H9 (cell line): ENCODE measurements around the gene IGF1. TPM values are rescaled to one million over a fixed set of nuclear protein-coding genes. Genes with fewer than 3 reads are reported as not detected.

Source experiments
- DNase-seq: peaks from one replicate; pipeline ENCODE4 v3.0.0-alpha.2; 2017
- H2AFZ ChIP-seq: one replicate; pipeline ENCODE4 v1.6.1; 2013; ENCODE audit warnings: mild to moderate bottlenecking, low read length, control low read depth, moderate library complexity
- H2AK5ac ChIP-seq: 2 replicates; pipeline ENCODE4 v1.6.1; 2013; ENCODE audit warnings: low read length, control low read depth, mixed read lengths; ENCODE audit not compliant: insufficient read length
- H2BK120ac ChIP-seq: one replicate; pipeline ENCODE4 v1.6.1; 2013; ENCODE audit warnings: low read depth, mild to moderate bottlenecking, low read length, control low read depth, inconsistent platforms; ENCODE audit not compliant: poor library complexity, severe bottlenecking
- H2BK12ac ChIP-seq: 2 replicates; pipeline ENCODE4 v1.6.1; 2013; ENCODE audit warnings: low read length, control low read depth, mixed read lengths, low read depth; ENCODE audit not compliant: insufficient read length
- H2BK15ac ChIP-seq: 2 replicates; pipeline ENCODE4 v1.6.1; 2013; ENCODE audit warnings: low read depth, low read length, control low read depth
- H2BK20ac ChIP-seq: one replicate; pipeline ENCODE4 v1.6.1; 2013; ENCODE audit warnings: low read depth, mild to moderate bottlenecking, low read length, control low read depth, inconsistent platforms; ENCODE audit not compliant: poor library complexity, severe bottlenecking
- H2BK5ac ChIP-seq: 2 replicates; pipeline ENCODE4 v1.6.1; 2013; ENCODE audit warnings: low read length, control low read depth, mixed read lengths; ENCODE audit not compliant: insufficient read length
- H3K14ac ChIP-seq: 2 replicates; pipeline ENCODE4 v1.6.1; 2013; ENCODE audit warnings: low read length, control low read depth; ENCODE audit not compliant: insufficient read depth
- H3K18ac ChIP-seq: 2 replicates; pipeline ENCODE4 v1.6.1; 2013; ENCODE audit warnings: low read depth, mild to moderate bottlenecking, mixed read lengths, low read length, control low read depth; ENCODE audit not compliant: insufficient read length
- H3K23ac ChIP-seq: 2 replicates; pipeline ENCODE4 v1.6.1; 2013; ENCODE audit warnings: low read length, control low read depth, mixed read lengths, low read depth; ENCODE audit not compliant: insufficient read length
- H3K23me2 ChIP-seq: 2 replicates; pipeline ENCODE4 v1.6.1; 2013; ENCODE audit warnings: low read depth, mild to moderate bottlenecking, mixed read lengths, low read length, control low read depth; ENCODE audit not compliant: insufficient read length, poor library complexity, severe bottlenecking
- H3K27ac ChIP-seq: 2 replicates; pipeline ENCODE4 v1.5.1; 2013; ENCODE audit warnings: low read length, control low read depth, mixed read lengths, low read depth; ENCODE audit not compliant: insufficient read length
- H3K27me3 ChIP-seq: 2 replicates; pipeline ENCODE4 v1.6.1; 2013; ENCODE audit warnings: low read length, control low read depth, inconsistent platforms; ENCODE audit not compliant: insufficient read depth
- H3K4ac ChIP-seq: 2 replicates; pipeline ENCODE4 v1.6.1; 2013; ENCODE audit warnings: low read depth, mild to moderate bottlenecking, control low read depth, inconsistent platforms, low read length, moderate library complexity
- H3K4me1 ChIP-seq: 2 replicates; pipeline ENCODE4 v1.6.1; 2013; ENCODE audit warnings: low read length, control low read depth, inconsistent platforms; ENCODE audit not compliant: insufficient read depth
- H3K4me2 ChIP-seq: 2 replicates; pipeline ENCODE4 v1.6.1; 2013; ENCODE audit warnings: low read length, control low read depth, mixed read lengths; ENCODE audit not compliant: insufficient read length, insufficient read depth
- H3K56ac ChIP-seq: 2 replicates; pipeline ENCODE4 v1.6.1; 2013; ENCODE audit warnings: low read depth, mild to moderate bottlenecking, mixed read lengths, low read length, control low read depth; ENCODE audit not compliant: insufficient read length
- H3K79me1 ChIP-seq: 2 replicates; pipeline ENCODE4 v1.6.1; 2013; ENCODE audit warnings: low read depth, mild to moderate bottlenecking, moderate library complexity, low read length, control low read depth, inconsistent platforms; ENCODE audit not compliant: insufficient read depth, poor library complexity, severe bottlenecking
- H3K79me2 ChIP-seq: 2 replicates; pipeline ENCODE4 v1.6.1; 2013; ENCODE audit warnings: low read length, control low read depth, inconsistent platforms; ENCODE audit not compliant: insufficient read depth
- H3K9ac ChIP-seq: 2 replicates; pipeline ENCODE4 v1.6.1; 2013; ENCODE audit warnings: low read length, control low read depth, mixed read lengths; ENCODE audit not compliant: insufficient read length; ENCODE audit errors: extremely low read depth
- H3K9me3 ChIP-seq: one replicate; pipeline ENCODE4 v1.6.1; 2013; ENCODE audit warnings: low read depth, low read length, inconsistent platforms; ENCODE audit not compliant: control insufficient read depth
- H3T11ph ChIP-seq: one replicate; pipeline ENCODE4 v1.6.1; 2013; ENCODE audit warnings: mild to moderate bottlenecking, low read length, control low read depth, inconsistent platforms
- H4K20me1 ChIP-seq: one replicate; pipeline ENCODE4 v1.6.1; 2013; ENCODE audit not compliant: control insufficient read depth, insufficient read length, insufficient read depth
- H4K5ac ChIP-seq: 2 replicates; pipeline ENCODE4 v1.6.1; 2013; ENCODE audit warnings: low read depth, mild to moderate bottlenecking, mixed read lengths, low read length, control low read depth; ENCODE audit not compliant: insufficient read length
- H4K8ac ChIP-seq: replicated peaks from 2 replicates; pipeline ENCODE4 v1.6.1; 2013; ENCODE audit warnings: low read length, control low read depth, mixed read lengths, low read depth; ENCODE audit not compliant: insufficient read length
- H4K91ac ChIP-seq: 2 replicates; pipeline ENCODE4 v1.6.1; 2013; ENCODE audit warnings: low read depth, mild to moderate bottlenecking, moderate library complexity, mixed read lengths, low read length, control low read depth; ENCODE audit not compliant: insufficient read length
- H3K27ac Mint-ChIP-seq, 3 experiments: 2 replicates in 2 of 3; 3 replicates in 1 of 3; pipeline ENCODE4 v1.8.0; 2020 to 2021; ENCODE audit warnings: mixed read lengths in 3 of 3, mild to moderate bottlenecking in 1 of 3, moderate library complexity in 1 of 3
- H3K27me3 Mint-ChIP-seq: 2 replicates; pipeline ENCODE4 v1.8.0; 2021; ENCODE audit warnings: low read depth, mild to moderate bottlenecking, moderate library complexity, mixed read lengths
- H3K36me3 Mint-ChIP-seq, 3 experiments: 2 replicates in 2 of 3; 3 replicates in 1 of 3; pipeline ENCODE4 v1.8.0; 2020 to 2021; ENCODE audit warnings: low read depth in 3 of 3, mixed read lengths in 3 of 3; ENCODE audit not compliant: insufficient read depth in 1 of 3
- H3K4me1 Mint-ChIP-seq, 2 experiments: 2 replicates each; pipeline ENCODE4 v1.8.0; 2020; ENCODE audit warnings: mixed read lengths in 2 of 2
- H3K4me3 Mint-ChIP-seq, 2 experiments: 2 replicates in 1 of 2; 3 replicates in 1 of 2; pipeline ENCODE4 v1.8.0; 2020 to 2021; ENCODE audit warnings: mild to moderate bottlenecking in 2 of 2, mixed read lengths in 2 of 2, moderate library complexity in 1 of 2
- H3K9me3 Mint-ChIP-seq, 2 experiments: 2 replicates in 1 of 2; 3 replicates in 1 of 2; pipeline ENCODE4 v1.8.0; 2020; ENCODE audit warnings: mild to moderate bottlenecking in 2 of 2, mixed read lengths in 2 of 2, moderate library complexity in 1 of 2
- CTCF ChIP-seq: fragments of 200-600 bp; sonication (generic); conservative IDR thresholded peaks from 3 replicates; pipeline ENCODE4 v1.8.0; 2021; ENCODE audit warnings: antibody characterized with exemption, mild to moderate bottlenecking
- WGBS: extraction: QIAGEN DNeasy Blood & Tissue Kit; methylation state at CpG from one replicate; pipeline ENCODE4 v1.1.7; 2013; ENCODE audit warnings: missing lambda C conversion rate, low lambda C conversion rate, mixed read lengths; ENCODE audit not compliant: insufficient read length; ENCODE audit errors: extremely low coverage; 5-methylcytosine and 5-hydroxymethylcytosine counted together
- total RNA-seq: library from RNA; stranded (reverse); gene quantifications from 2 replicates; pipeline ENCODE4 v1.2.1, GENCODE V29; 2021

IGF1 gene
- total RNA-seq, 1 experiment from 2014 or later = not detected

DNA sequence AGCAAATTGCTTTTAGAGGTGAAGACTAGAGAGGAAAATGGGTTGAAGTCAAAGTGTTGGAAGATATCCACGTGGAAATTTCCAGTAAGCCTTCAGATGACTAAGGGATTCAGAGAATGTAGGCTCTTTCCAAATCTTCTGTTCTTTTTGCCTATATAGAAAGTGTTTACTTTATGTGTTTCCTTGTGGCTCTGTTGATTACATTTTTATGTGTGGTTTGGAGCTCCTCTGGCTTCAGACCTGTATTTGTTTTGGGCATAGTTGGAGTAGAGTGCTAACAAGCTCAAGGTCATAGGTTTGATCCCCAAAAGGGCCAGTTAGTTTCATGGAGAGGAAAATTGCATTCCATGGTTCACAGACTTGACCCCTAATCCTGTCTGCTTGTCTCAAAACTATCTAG, 91.9 kb downstream of the IGF1 start:
- no peaks in the 10 kb centered on the region for H3K79me1 ChIP-seq
- H2BK20ac ChIP-seq = no peak overlapping the region
- no peak for TF ChIP-seq CTCF
- H3K4me2 ChIP-seq = no peak overlapping the region
- H4K20me1 ChIP-seq = no peaks in the 10 kb centered on the region
- H4K91ac ChIP-seq = no peak overlapping the region
- Mint-ChIP-seq H3K27ac (no peak overlapping the region), H3K36me3 (peaks cover 0 to 5% (median 0%) of the 10 kb centered on the region in 3 experiments; a peak in 3 of 7 replicates), H3K9me3 (peaks cover 8 to 11% of the 10 kb centered on the region in 2 experiments), H3K4me3 (no peak overlapping the region), H3K4me1 (peaks cover 0 to 5% of the 10 kb centered on the region in 2 experiments; a peak in 1 of 4 replicates), H3K27me3 (no peaks in the 10 kb centered on the region)
- no peak overlapping the region for H3K27ac ChIP-seq
- H2BK12ac ChIP-seq = no peak overlapping the region
- no peak overlapping the region for H4K8ac ChIP-seq
- H3K23me2 ChIP-seq = no peaks in the 10 kb centered on the region
- no peak overlapping the region for H2AFZ ChIP-seq
- no peak overlapping the region for H2AK5ac ChIP-seq
- no peak overlapping the region for H3K9ac ChIP-seq
- H3K27me3 ChIP-seq = no peaks in the 10 kb centered on the region
- H3K79me2 ChIP-seq = no peaks in the 10 kb centered on the region
- no peak overlapping the region for H2BK5ac ChIP-seq
- H3K4me1 ChIP-seq = no peaks in the 10 kb centered on the region
- no peak overlapping the region for H4K5ac ChIP-seq
- H3K4ac ChIP-seq = no peak overlapping the region
- no peak overlapping the region for H3K18ac ChIP-seq
- H3K23ac ChIP-seq = no peak overlapping the region
- DNase-seq = no peak
- H3T11ph ChIP-seq = no peak overlapping the region
- no peak overlapping the region for H3K56ac ChIP-seq
- H3K9me3 ChIP-seq = no peaks in the 10 kb centered on the region
- no CpG with 5 or more reads among the region's 1 CpG for WGBS
- H2BK120ac ChIP-seq = no peak overlapping the region
- H3K14ac ChIP-seq = no peak overlapping the region
- H2BK15ac ChIP-seq = no peak overlapping the region
